T47D (cell line): ENCODE results near the gene ZNF710.

Experiments
- DNase-seq, 2 experiments: peaks; one replicate each; pipeline versions ENCODE4 v3.0.0 to v3.0.0-alpha.2; 2011 to 2012; ENCODE audit warnings: low read depth in 1 of 2, low spot score in 1 of 2
- JUND ChIP-seq: IDR thresholded peaks from 2 replicates; pipeline ENCODE4 v1.6.1; 2012; ENCODE audit warnings: low read depth
- in situ Hi-C: cut with HindIII; loops from 2 replicates; pipeline ENCODE4 v1.10.0; 2016; ENCODE audit warnings: low sequenced_read_pairs, low pct_unique_long_range_greater_than_20kb

The ZNF710 gene

GRCh38 chr15:90029024-90029423 is 27.9 kb downstream of the ZNF710 start:
- DNase-seq: no peak
- in situ Hi-C loops: no loop called here
- no peak for TF ChIP-seq JUND

GRCh38 chr15:90030376-90030775 is 29.3 kb downstream of the ZNF710 start:
- in situ Hi-C loops: no loop called here
- no peak for DNase-seq
- no peak for TF ChIP-seq JUND

- peak in 1 of 2 experiments; percentile 56 for DNase-seq
- in situ Hi-C loops: no loop called here
- TF ChIP-seq JUND: no peak
Observed at GRCh38 chr15:90031231-90031791, 30.2 kb downstream of the ZNF710 start.

DNA sequence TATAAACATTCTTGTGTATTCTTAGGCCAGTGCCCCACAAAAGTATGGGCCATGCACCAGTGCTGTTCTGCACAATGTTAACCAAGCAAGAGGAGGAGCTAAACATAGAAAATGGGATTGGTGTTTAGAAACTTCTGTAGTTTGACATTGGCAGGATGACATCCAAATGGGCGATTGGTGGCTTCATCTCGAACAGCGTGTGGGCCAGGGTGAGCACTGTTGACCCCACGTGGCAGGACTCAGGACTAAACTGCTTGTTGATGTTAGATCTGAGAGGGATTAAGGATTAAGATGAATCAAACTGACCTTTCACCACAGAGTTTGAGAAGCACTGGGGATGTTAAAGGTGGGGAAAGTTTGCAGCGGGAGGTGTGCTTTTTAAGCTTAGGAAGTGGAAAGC is 31.9 kb downstream of the ZNF710 start:
- in situ Hi-C loops: no loop called here
- no peak for DNase-seq
- TF ChIP-seq JUND: no peak

GRCh38 chr15:90033448-90033847 is 32.3 kb downstream of the ZNF710 start:
- in situ Hi-C loops: no loop called here
- DNase-seq: no peak
- no peak for TF ChIP-seq JUND

- no peak for TF ChIP-seq JUND
Observed at GRCh38 chr15:90035095-90035839, 34.1 kb downstream of the ZNF710 start.

GRCh38 chr15:90035840-90036230 is 34.7 kb downstream of the ZNF710 start:
- in situ Hi-C loops: no loop called here
- no peak for TF ChIP-seq JUND
- DNase-seq: no peak

More at GRCh38 chr15:90035095-90035839, 34.1 kb downstream of the ZNF710 start:
- in situ Hi-C loops: no loop called here
- peak; percentile 40 to 69 for DNase-seq

GRCh38 chr15:90036343-90036742 is 35.2 kb downstream of the ZNF710 start:
- DNase-seq: no peak
- TF ChIP-seq JUND: no peak
- in situ Hi-C loops: no loop called here

DNA sequence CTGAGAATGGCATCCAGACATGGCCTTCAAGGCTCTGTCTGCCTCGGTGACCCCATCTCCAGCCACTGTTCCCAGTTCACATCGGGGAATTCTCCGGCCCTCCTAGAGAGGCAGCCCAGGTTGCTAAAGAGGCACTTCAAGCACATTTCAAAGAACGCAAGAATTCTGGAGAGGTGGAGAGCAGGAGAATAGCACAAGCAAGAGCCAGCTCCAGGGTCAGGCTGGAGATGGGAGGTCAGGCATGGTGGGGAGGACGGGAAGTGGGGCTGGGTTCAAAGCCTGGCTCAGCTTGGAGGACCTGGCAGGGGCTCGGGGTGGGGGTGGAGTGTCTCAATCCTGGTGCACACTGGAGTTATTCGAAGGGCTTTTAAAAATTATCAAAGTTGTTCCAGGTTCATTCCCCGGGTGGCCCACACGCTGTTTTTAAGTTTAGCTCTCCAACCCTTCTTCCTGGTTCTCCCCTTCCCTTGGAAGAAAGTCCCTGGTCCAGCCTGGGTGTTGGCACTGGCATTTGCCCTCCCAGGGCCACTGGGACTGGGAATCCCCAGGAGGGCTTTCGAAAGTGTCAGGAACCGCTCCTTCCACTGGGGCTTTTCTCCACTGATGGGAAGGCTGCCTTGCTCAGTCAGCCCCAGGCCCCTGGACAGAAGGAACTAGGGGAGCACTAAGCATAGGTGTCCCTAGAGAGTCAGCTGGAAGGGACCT is 35.8 kb downstream of the ZNF710 start:
- in situ Hi-C loops: no loop called here
- no peak for TF ChIP-seq JUND
- DNase-seq: no peak

DNA sequence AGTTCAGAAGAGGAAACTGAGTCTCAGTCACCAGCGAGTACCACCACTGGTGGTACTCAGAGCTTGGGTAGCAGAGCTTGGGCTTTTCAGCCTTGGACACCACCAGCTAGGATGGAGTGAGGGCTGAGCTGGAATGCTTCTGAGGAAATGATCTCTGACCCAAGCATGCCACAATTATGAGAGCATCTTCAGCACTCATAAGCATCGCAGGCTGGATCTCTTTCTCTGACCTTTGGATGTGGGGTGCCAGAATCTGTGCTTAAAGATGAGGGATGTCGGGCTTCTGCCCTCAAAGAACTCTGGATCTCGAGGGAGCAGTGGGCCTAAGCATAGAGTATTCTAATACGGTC is 36.4 kb downstream of the ZNF710 start:
- in situ Hi-C loops: no loop called here
- DNase-seq: no peak

GRCh38 chr15:90037961-90038631 is 37.0 kb downstream of the ZNF710 start:
- TF ChIP-seq JUND: no peak
- in situ Hi-C loops: no loop called here
- no peak for DNase-seq

More for the DNA sequence above, 36.4 kb downstream of the ZNF710 start:
- no peak for TF ChIP-seq JUND

- in situ Hi-C loops: no loop called here
- no peak for TF ChIP-seq JUND
- no peak for DNase-seq
Observed at GRCh38 chr15:90038632-90039095, 37.5 kb downstream of the ZNF710 start.

DNA sequence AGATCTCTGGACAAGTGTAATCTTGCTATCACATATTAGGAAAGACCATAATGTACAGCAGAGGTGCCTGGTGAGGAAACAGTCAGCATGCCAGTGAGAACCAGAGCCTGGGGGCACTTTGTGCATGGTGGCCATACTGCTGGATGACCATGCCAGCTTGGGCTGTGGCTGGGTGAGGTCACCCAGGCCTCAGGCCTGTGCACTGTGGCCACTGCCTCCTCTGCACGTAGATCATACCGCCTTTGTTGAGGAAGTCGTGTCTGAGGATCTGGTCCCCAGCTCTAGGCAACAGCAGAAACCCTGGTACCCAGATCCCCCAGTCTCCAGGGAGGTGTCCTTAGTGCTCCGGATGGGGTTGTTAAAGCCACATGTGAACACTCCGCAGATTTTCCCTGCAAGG is 38.9 kb downstream of the ZNF710 start:
- no peak for DNase-seq
- in situ Hi-C loops: no loop called here
- TF ChIP-seq JUND: no peak
